MCF 10A (cell line): ENCODE measurements around the gene DLGAP5. TPM values are rescaled to one million over a fixed set of nuclear protein-coding genes. Genes with fewer than 3 reads are reported as not detected.

Experiments
- BruUV-seq: library from RNA; stranded (reverse); fragments of 400-500 nt; replicated peaks from 2 replicates; lab custom pipeline; 2021; lab: Mats Ljungman, UMichigan
- CTCF ChIA-PET: fragments of 300-600 bp; sonication (Branson Sonifier 250); formaldehyde crosslinking; extraction: SDS; loops from one replicate; lab custom pipeline; 2021; ENCODE audit warnings: antibody characterized with exemption, inconsistent platforms; lab: Yijun Ruan, JAX
- POLR2A ChIA-PET: fragments of 300-600, 350-650 bp; sonication (Branson Sonifier 250); formaldehyde crosslinking; extraction: SDS; loops from one replicate; lab custom pipeline; 2020; ENCODE audit warnings: antibody characterized with exemption, inconsistent platforms; lab: Yijun Ruan, JAX
- DNase-seq: peaks from one replicate; pipeline ENCODE4 v3.0.0-alpha.2; 2018; ENCODE audit not compliant: unreplicated experiment
- H3K27ac Mint-ChIP-seq: one replicate; pipeline ENCODE4 v1.8.0; 2022; ENCODE audit warnings: mild to moderate bottlenecking, low read depth, mixed read lengths; ENCODE audit not compliant: unreplicated experiment
- H3K27me3 Mint-ChIP-seq: one replicate; pipeline ENCODE4 v1.8.0; 2022; ENCODE audit warnings: mixed read lengths; ENCODE audit not compliant: insufficient read depth, unreplicated experiment
- H3K36me3 Mint-ChIP-seq: one replicate; pipeline ENCODE4 v1.8.0; 2022; ENCODE audit warnings: mild to moderate bottlenecking, moderate library complexity, mixed read lengths; ENCODE audit not compliant: insufficient read depth, unreplicated experiment
- H3K4me1 Mint-ChIP-seq: one replicate; pipeline ENCODE4 v1.8.0; 2022; ENCODE audit warnings: mixed read lengths; ENCODE audit not compliant: insufficient read depth, unreplicated experiment
- H3K4me3 Mint-ChIP-seq: one replicate; pipeline ENCODE4 v1.8.0; 2022; ENCODE audit warnings: mild to moderate bottlenecking, moderate library complexity, mixed read lengths; ENCODE audit not compliant: unreplicated experiment
- H3K9me3 Mint-ChIP-seq: one replicate; pipeline ENCODE4 v1.8.0; 2022; ENCODE audit warnings: mixed read lengths; ENCODE audit not compliant: unreplicated experiment
- intact Hi-C: fragments of 100-400 bp; cut with micrococcal nuclease; formaldehyde crosslinking; loops from 2 replicates; pipeline ENCODE4 v1.14.1; 2022
- total RNA-seq: library from RNA; stranded (reverse); gene quantifications from 2 replicates; pipeline ENCODE4 v1.2.3, GENCODE V29; 2022
- TF ChIP-seq, protein P1 (sequence below): fragments of 200-600 bp; IDR thresholded peaks from one replicate; pipeline ENCODE4 v1.8.0; 2022; ENCODE audit warnings: antibody characterized with exemption, mild to moderate bottlenecking; ENCODE audit not compliant: unreplicated experiment

DLGAP5 gene
- total RNA-seq, 1 experiment from 2014 or later = 17.6 TPM

DNA sequence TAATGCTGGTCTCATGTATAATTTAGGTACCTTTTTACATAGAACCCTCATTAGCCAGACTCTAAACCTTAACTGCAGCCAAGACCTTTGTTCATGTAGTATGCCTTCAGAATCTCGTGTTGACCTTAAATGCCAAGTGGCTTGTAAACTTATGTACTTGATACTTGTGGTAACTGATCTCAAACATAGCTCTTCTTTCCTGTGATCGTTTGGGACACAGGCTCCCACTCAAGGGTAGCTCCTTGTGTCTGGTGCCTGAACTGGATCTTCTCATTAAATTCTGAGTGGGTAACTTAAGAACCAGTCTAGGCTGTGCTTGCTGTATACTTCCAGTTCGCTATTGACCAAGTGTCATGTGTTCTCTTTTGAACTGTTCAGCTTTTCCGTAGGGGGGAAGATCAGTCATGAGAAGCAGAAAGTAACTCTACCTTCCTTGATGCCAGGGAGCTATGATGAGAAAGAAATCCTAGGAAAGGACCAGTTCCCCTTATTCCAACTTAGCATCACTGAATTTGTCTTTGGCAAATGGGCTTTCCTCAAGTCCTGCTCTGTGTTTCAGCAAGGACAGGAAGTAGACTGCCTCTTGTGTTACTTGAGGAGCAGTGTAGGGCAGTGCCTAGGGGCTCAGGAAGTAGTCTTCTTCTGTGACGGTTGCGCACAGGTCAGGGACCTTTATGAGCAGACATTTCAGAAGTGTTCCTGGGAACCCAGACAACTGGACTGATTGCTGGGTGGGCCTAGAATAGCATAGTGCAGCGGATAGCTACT is 59.8 kb downstream of the DLGAP5 start:
- no peaks in the 10 kb centered on the region for H3K27me3 Mint-ChIP-seq
- peak overlapping the region; percentile 90 for H3K4me3 Mint-ChIP-seq
- BruUV-seq = no TSS peak
- intact Hi-C loops = no loop called here
- peak overlapping the region; percentile 89 for H3K27ac Mint-ChIP-seq
- no peaks in the 10 kb centered on the region for H3K9me3 Mint-ChIP-seq
- TF ChIP-seq, protein P1, sequence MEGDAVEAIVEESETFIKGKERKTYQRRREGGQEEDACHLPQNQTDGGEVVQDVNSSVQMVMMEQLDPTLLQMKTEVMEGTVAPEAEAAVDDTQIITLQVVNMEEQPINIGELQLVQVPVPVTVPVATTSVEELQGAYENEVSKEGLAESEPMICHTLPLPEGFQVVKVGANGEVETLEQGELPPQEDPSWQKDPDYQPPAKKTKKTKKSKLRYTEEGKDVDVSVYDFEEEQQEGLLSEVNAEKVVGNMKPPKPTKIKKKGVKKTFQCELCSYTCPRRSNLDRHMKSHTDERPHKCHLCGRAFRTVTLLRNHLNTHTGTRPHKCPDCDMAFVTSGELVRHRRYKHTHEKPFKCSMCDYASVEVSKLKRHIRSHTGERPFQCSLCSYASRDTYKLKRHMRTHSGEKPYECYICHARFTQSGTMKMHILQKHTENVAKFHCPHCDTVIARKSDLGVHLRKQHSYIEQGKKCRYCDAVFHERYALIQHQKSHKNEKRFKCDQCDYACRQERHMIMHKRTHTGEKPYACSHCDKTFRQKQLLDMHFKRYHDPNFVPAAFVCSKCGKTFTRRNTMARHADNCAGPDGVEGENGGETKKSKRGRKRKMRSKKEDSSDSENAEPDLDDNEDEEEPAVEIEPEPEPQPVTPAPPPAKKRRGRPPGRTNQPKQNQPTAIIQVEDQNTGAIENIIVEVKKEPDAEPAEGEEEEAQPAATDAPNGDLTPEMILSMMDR = no peak
- DNase-seq = no peak
- peaks cover 23% of the 10 kb centered on the region for H3K4me1 Mint-ChIP-seq
- POLR2A ChIA-PET = interaction anchor here (0.7 to 12.8 kb wide), 10 partner anchors 13 to 83 kb away, joined by 3 to 385 read pairs (median 4); partner anchors contain the start of gene MAPK1IP1L
- CTCF ChIA-PET = interaction anchor here (0.5 to 1.7 kb wide), 12 partner anchors 22 to 80 kb away, joined by 3 to 13 read pairs (median 4); partner anchors contain the start of gene MAPK1IP1L
- H3K36me3 Mint-ChIP-seq = peaks cover 44% of the 10 kb centered on the region

GRCh38 chr14:55130196-55130550 is 61.2 kb downstream of the DLGAP5 start:
- H3K27me3 Mint-ChIP-seq = no peaks in the 10 kb centered on the region
- peak overlapping the region; percentile 90 for H3K4me3 Mint-ChIP-seq
- peak; percentile 79 for DNase-seq
- TF ChIP-seq, protein P1 = no peak
- TSS peak; percentile 39 for BruUV-seq
- H3K9me3 Mint-ChIP-seq = no peaks in the 10 kb centered on the region
- peaks cover 16% of the 10 kb centered on the region for H3K4me1 Mint-ChIP-seq
- POLR2A ChIA-PET = interaction anchor here (0.6 to 12.8 kb wide), 22 partner anchors 7 to 140 kb away, joined by 3 to 385 read pairs (median 6); partner anchors contain the start of gene MAPK1IP1L
- intact Hi-C loops = loop anchor here (1.0 kb wide), 2 partner anchors 27 to 41 kb away; no protein-coding TSS in a partner anchor
- CTCF ChIA-PET = interaction anchor here (0.9 to 1.6 kb wide), 3 partner anchors 18 to 78 kb away, joined by 3 to 7 read pairs (median 3); partner anchors contain the start of gene MAPK1IP1L
- peak overlapping the region; percentile 89 for H3K27ac Mint-ChIP-seq
- peaks cover 35% of the 10 kb centered on the region for H3K36me3 Mint-ChIP-seq

- Mint-ChIP-seq H3K4me1 (peaks cover 16% of the 10 kb centered on the region), H3K36me3 (peaks cover 29% of the 10 kb centered on the region), H3K4me3 (peak overlapping the region; percentile 90), H3K9me3 (no peaks in the 10 kb centered on the region), H3K27me3 (no peaks in the 10 kb centered on the region), H3K27ac (peak overlapping the region; percentile 89)
- CTCF ChIA-PET = interaction anchor here (0.9 to 1.6 kb wide), 3 partner anchors 18 to 78 kb away, joined by 3 to 7 read pairs (median 3); partner anchors contain the start of gene MAPK1IP1L
- BruUV-seq = no TSS peak
- DNase-seq = peak; percentile 73
- intact Hi-C loops = loop anchor here (1.0 to 2.0 kb wide), 4 partner anchors 21 to 77 kb away; no protein-coding TSS in a partner anchor
- TF ChIP-seq, protein P1 = no peak
- POLR2A ChIA-PET = interaction anchor here (0.6 to 12.8 kb wide), 22 partner anchors 8 to 993 kb away, joined by 3 to 385 read pairs (median 6); partner anchors contain the start of gene MAPK1IP1L
These were observed 61.8 kb downstream of the DLGAP5 start for GRCh38 chr14:55129428-55130195.
